B cell (primary cell): ENCODE results near the gene JUND. TPM values are rescaled to one million over a fixed set of nuclear protein-coding genes. Genes with fewer than 3 reads are reported as not detected.
A peak's percentile ranks its signal among the peaks of the same experiment; 100 is the strongest.

Source experiments
- ATAC-seq: fragments of 200-7000 bp; cut with Tn5 transposase; one replicate; pipeline ENCODE4 v1.10.0; 2021; ENCODE audit warnings: low read depth, mild to moderate bottlenecking, moderate number of reproducible peaks, moderate library complexity
- CTCF ChIA-PET: fragments of 350-600 bp; sonication (Branson Sonifier 250); formaldehyde crosslinking; loops from one replicate; lab custom pipeline; 2021; ENCODE audit warnings: antibody characterized with exemption, inconsistent platforms; lab: Charles Lee
- POLR2A ChIA-PET: fragments of 350-600 bp; sonication (Branson Sonifier 250); formaldehyde crosslinking; loops from one replicate; lab custom pipeline; 2021; ENCODE audit warnings: antibody characterized with exemption; lab: Charles Lee
- DNase-seq: peaks from one replicate; pipeline ENCODE4 v3.0.0; 2013
- H2AFZ ChIP-seq: 2 replicates; pipeline ENCODE4 v1.6.1; 2012; ENCODE audit warnings: mild to moderate bottlenecking, low read depth, low read length; ENCODE audit not compliant: insufficient read depth, poor library complexity, severe bottlenecking
- H3K27ac ChIP-seq, 2 donors: 1 replicate in 1 of 2; 2 replicates in 1 of 2; pipeline ENCODE4 v1.5.1; 2012 to 2013; ENCODE audit warnings: low read length in 2 of 2, mild to moderate bottlenecking in 2 of 2, moderate library complexity in 1 of 2
- H3K27me3 ChIP-seq, 4 experiments: fragments of 200-600 bp in 1 of 4; sonication (generic) in 1 of 4; replicated peaks in 1 of 4; 1 replicate in 2 of 4; 2 replicates in 2 of 4; pipeline versions ENCODE4 v1.6.1 to v1.7.0; 2013 to 2016; ENCODE audit warnings: low read length in 3 of 4, mild to moderate bottlenecking in 2 of 4, mixed read lengths in 1 of 4, moderate library complexity in 1 of 4; ENCODE audit not compliant: insufficient read depth in 4 of 4, control insufficient read depth in 3 of 4; ENCODE audit errors: control extremely low read depth in 1 of 4
- H3K36me3 ChIP-seq, 2 experiments: replicated peaks in 1 of 2; 1 replicate in 1 of 2; 2 replicates in 1 of 2; pipeline versions ENCODE4 v1.6.1 to v1.7.1; 2013; ENCODE audit warnings: low read length in 1 of 2; ENCODE audit not compliant: insufficient read depth in 2 of 2, control insufficient read depth in 1 of 2; ENCODE audit errors: control extremely low read depth in 1 of 2, extremely low read depth in 1 of 2
- H3K4me1 ChIP-seq, 2 donors: fragments of 200-600 bp in 1 of 2; sonication (generic) in 1 of 2; 1 replicate in 1 of 2; 2 replicates in 1 of 2; pipeline versions ENCODE4 v1.5.1 to v1.6.1; 2013 to 2017; ENCODE audit warnings: low read length in 2 of 2; ENCODE audit not compliant: control insufficient read depth in 2 of 2, insufficient read depth in 2 of 2
- H3K4me2 ChIP-seq: replicated peaks from 2 replicates; pipeline ENCODE3; 2012; ENCODE audit warnings: mild to moderate bottlenecking, low read depth, low read length; ENCODE audit not compliant: poor library complexity, severe bottlenecking
- H3K4me3 ChIP-seq, 5 experiments: fragments of 200-600 bp in 1 of 5; sonication (generic) in 1 of 5; 1 replicate in 3 of 5; 2 replicates in 2 of 5; pipeline versions ENCODE4 v1.5.1 to v1.7.0; 2011 to 2016; ENCODE audit warnings: low read length in 4 of 5, mild to moderate bottlenecking in 4 of 5, low read depth in 2 of 5, control low read depth in 1 of 5, moderate library complexity in 1 of 5; ENCODE audit not compliant: insufficient read depth in 1 of 5; ENCODE audit errors: control extremely low read depth in 1 of 5, extremely low read depth in 1 of 5
- H3K79me2 ChIP-seq: fragments of 200-600 bp; sonication (generic); one replicate; pipeline ENCODE4 v1.6.0; 2016; ENCODE audit warnings: low read length; ENCODE audit not compliant: control insufficient read depth, insufficient read depth
- H3K9ac ChIP-seq: fragments of 200-600 bp; sonication (generic); 2 replicates; pipeline ENCODE4 v1.6.1; 2017; ENCODE audit warnings: mild to moderate bottlenecking, low read length, moderate library complexity
- H3K9me3 ChIP-seq, 3 donors: one replicate each; pipeline versions ENCODE4 v1.6.1 to v1.7.1; 2013; ENCODE audit warnings: low read length in 2 of 3; ENCODE audit not compliant: control insufficient read depth in 2 of 3, insufficient read depth in 1 of 3; ENCODE audit errors: control extremely low read depth in 1 of 3
- H4K20me1 ChIP-seq: 2 replicates; pipeline ENCODE4 v1.6.0; 2012; ENCODE audit warnings: mild to moderate bottlenecking, low read length; ENCODE audit not compliant: insufficient read depth, control insufficient read depth, poor library complexity, severe bottlenecking
- H3K27ac Mint-ChIP-seq: one replicate; pipeline ENCODE4 v1.8.0; 2021; ENCODE audit warnings: mixed read lengths
- H3K27me3 Mint-ChIP-seq: one replicate; pipeline ENCODE4 v1.8.0; 2021; ENCODE audit warnings: mixed read lengths
- H3K4me1 Mint-ChIP-seq: one replicate; pipeline ENCODE4 v1.8.0; 2021; ENCODE audit warnings: mixed read lengths
- H3K4me3 Mint-ChIP-seq: one replicate; pipeline ENCODE4 v1.8.0; 2021; ENCODE audit warnings: mixed read lengths
- H3K9me3 Mint-ChIP-seq: one replicate; pipeline ENCODE4 v1.8.0; 2022; ENCODE audit warnings: mixed read lengths; ENCODE audit not compliant: insufficient read depth
- CTCF ChIP-seq: fragments of 200-600 bp; IDR thresholded peaks from one replicate; pipeline ENCODE4 v1.8.0; 2022; ENCODE audit warnings: antibody characterized with exemption, mild to moderate bottlenecking
- EZH2 ChIP-seq: IDR thresholded peaks from 2 replicates; pipeline ENCODE4 v1.6.1; 2012; ENCODE audit warnings: borderline replicate concordance, low read depth, mild to moderate bottlenecking, moderate library complexity, low read length; ENCODE audit not compliant: insufficient read depth, poor library complexity, severe bottlenecking
- WGBS: methylation state at CpG from one replicate; pipeline ENCODE4 v1.1.5; 2013; ENCODE audit warnings: missing lambda C conversion rate; ENCODE audit not compliant: insufficient coverage; 5-methylcytosine and 5-hydroxymethylcytosine counted together
- intact Hi-C: fragments of 100-400 bp; cut with micrococcal nuclease; formaldehyde crosslinking; loops from one replicate; pipeline ENCODE4 v1.10.0; 2022
- polyA plus RNA-seq: library from polyadenylated mRNA; depleted of rRNA; stranded (reverse); fragments of >200 nt; gene quantifications from 2 replicates; pipeline ENCODE4 v1.2.3, GENCODE V29; 2012
- total RNA-seq, 2 donors: library from RNA; stranded (reverse); fragments of 120-200 nt in 1 of 2; gene quantifications; 1 replicate in 1 of 2; 2 replicates in 1 of 2; pipeline versions ENCODE4 v1.2.3 to v1.2.4, GENCODE V29; 2013 to 2022

Gene JUND
- total and polyA plus RNA-seq, 2 donors (not counting 1 experiment from before 2014, with no cell fraction given) = 628 to 5,593 TPM

- POLR2A ChIA-PET = interaction anchor here (1.3 to 7.2 kb wide), 2 partner anchors 8 to 23 kb away, joined by 3 to 318 read pairs; no protein-coding TSS in a partner anchor
Measured at GRCh38 chr19:18283338-18283737, 1.9 kb upstream of the JUND start.

More at GRCh38 chr19:18283338-18283737, 1.9 kb upstream of the JUND start:
- Mint-ChIP-seq H3K4me1 (peaks cover 48% of the 10 kb centered on the region), H3K4me3 (peak overlapping the region; percentile 52), H3K27me3 (no peaks in the 10 kb centered on the region), H3K27ac (peak overlapping the region; percentile 77), H3K9me3 (no peaks in the 10 kb centered on the region)
- Histone ChIP-seq H2AFZ (no peak overlapping the region), H3K27me3 (no peaks in the 10 kb centered on the region), H3K9ac (no peak overlapping the region), H3K9me3 (no peaks in the 10 kb centered on the region), H3K79me2 (peaks cover 28% of the 10 kb centered on the region), H3K4me1 (peaks cover 25 to 41% of the 10 kb centered on the region in 2 donors), H3K27ac (peak overlapping the region; percentile 48 to 99), H3K4me3 (no peak overlapping the region), H3K4me2 (peak overlapping the region; percentile 98), H4K20me1 (peaks cover 27% of the 10 kb centered on the region), H3K36me3 (peaks cover 0 to 11% of the 10 kb centered on the region in 2 experiments)
- TF ChIP-seq CTCF = no peak
- no peak for TF ChIP-seq EZH2
- DNase-seq (no peak), ATAC-seq (no peak)
- 100% methylated on average over 4 of the region's 5 CpGs for WGBS
- CTCF ChIA-PET = interaction anchor here (0.6 to 6.8 kb wide), 4 partner anchors 8 to 35 kb away, joined by 4 to 242 read pairs (median 152); partner anchors contain the start of gene LSM4
- intact Hi-C loops = no loop called here
